HG02610 (cell line): Measurements from ENCODE around the gene CCDC27.
"Not testable (repeated sequence)": the region's sequence is repeated elsewhere in the genome, so short reads cannot be mapped to it uniquely, and the experiment has no call there.

Source experiments
- ATAC-seq: cut with Tn5 transposase; IDR thresholded peaks from one replicate; pipeline ENCODE4 v1.9.1; 2021; ENCODE audit warnings: mild to moderate bottlenecking, moderate library complexity; ENCODE audit not compliant: unreplicated experiment

Gene CCDC27

GRCh38 chr1:3735027-3735681, 17.1 kb upstream of the CCDC27 start:
- no peak for ATAC-seq

GRCh38 chr1:3735688-3736087, 16.6 kb upstream of the CCDC27 start:
- no peak for ATAC-seq

GRCh38 chr1:3736131-3736561, 16.1 kb upstream of the CCDC27 start:
- ATAC-seq: no peak

- no peak for ATAC-seq
Observed at GRCh38 chr1:3736708-3737107, 15.5 kb upstream of the CCDC27 start.

- ATAC-seq: no peak
Observed at GRCh38 chr1:3738943-3739342, 13.3 kb upstream of the CCDC27 start.

- no peak for ATAC-seq
Observed at GRCh38 chr1:3740042-3740441, 12.2 kb upstream of the CCDC27 start.

GRCh38 chr1:3740752-3741151, 11.5 kb upstream of the CCDC27 start:
- no peak for ATAC-seq

- ATAC-seq: no peak
Observed at GRCh38 chr1:3741566-3742438, 10.4 kb upstream of the CCDC27 start.

GRCh38 chr1:3742439-3743298, 9.6 kb upstream of the CCDC27 start:
- ATAC-seq: no peak

- no peak for ATAC-seq
Observed at GRCh38 chr1:3743421-3743820, 8.8 kb upstream of the CCDC27 start.

GRCh38 chr1:3743826-3744225, 8.4 kb upstream of the CCDC27 start:
- no peak for ATAC-seq

GRCh38 chr1:3744646-3745045, 7.6 kb upstream of the CCDC27 start:
- ATAC-seq: no peak

GRCh38 chr1:3745071-3745470, 7.2 kb upstream of the CCDC27 start:
- no peak for ATAC-seq

GRCh38 chr1:3745590-3746381, 6.5 kb upstream of the CCDC27 start:
- ATAC-seq: no peak

GRCh38 chr1:3746389-3746829, 5.8 kb upstream of the CCDC27 start:
- ATAC-seq: no peak

- peak; percentile 74 for ATAC-seq
Observed at GRCh38 chr1:3746830-3747521, 5.3 kb upstream of the CCDC27 start.

- ATAC-seq: no peak
Observed at GRCh38 chr1:3747522-3747848, 4.8 kb upstream of the CCDC27 start.

GRCh38 chr1:3747903-3748302, 4.3 kb upstream of the CCDC27 start:
- ATAC-seq: no peak

GRCh38 chr1:3748316-3748900, 3.8 kb upstream of the CCDC27 start:
- not testable (repeated sequence) for ATAC-seq

GRCh38 chr1:3749512-3749911, 2.7 kb upstream of the CCDC27 start:
- no peak for ATAC-seq
